ENCODE measurements around the gene CLEC20A.

The CLEC20A gene

DNA sequence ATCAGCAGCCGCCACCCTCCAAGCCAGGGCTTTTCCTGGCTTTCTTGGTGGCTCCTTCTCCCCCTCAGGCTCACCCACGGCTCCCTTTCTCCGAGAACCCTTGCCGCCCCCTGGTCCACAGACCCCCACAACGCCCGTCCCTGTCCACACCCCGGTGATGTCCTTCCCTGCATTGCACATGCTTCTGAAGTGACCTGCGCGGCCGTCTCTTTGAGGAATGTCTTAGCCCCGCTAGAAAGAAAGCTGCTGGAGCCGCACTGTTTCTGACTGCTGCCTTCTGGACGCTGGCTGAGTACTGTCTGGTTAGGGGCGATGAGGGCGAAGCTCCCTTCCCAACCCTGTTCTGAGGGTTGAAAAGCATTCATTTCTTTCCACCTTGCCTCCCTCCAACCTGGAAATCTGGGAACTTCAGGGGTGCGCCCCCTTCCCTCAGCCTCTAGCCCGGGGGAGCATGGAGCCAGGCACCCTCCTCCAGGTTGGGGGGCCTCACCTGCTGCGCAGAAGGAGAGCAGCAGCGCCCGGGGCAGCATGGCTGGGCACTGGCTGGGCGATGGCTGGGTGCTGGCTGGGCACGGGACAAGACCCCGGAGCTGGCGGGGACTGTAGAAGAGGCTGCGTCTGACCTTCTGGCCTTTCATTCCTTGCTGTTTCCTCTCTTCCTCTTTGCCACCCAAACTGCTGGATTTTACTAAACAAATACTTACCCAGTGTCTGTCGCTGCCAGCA is at the start of gene CLEC20A:
CLEC20A (minus strand) TSS at position 555 of the 726 bp plus-strand sequence; CDS start at position 530, 25 bp downstream.
- no peak for DNase-seq

DNA sequence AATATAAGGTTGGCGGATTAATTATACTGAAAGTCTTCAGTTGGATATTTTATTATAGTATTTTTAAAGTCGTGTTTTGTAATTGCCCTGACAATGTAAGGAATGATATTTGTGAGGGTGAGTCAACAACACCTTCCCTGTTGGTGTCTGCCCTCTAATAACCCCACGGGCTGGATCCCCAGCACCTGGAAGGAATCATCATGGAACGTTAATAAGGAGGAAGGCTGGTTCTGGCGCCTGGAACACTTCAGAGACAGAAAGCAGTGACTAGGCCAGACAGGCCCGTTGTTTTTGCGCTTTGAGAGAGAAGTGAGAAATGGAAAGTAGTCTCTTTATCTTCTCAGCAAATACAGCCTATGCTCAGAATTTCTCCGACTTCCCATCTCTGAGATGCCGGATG is 47.8 kb upstream of the CLEC20A start:
- DNase-seq: no peak

DNA sequence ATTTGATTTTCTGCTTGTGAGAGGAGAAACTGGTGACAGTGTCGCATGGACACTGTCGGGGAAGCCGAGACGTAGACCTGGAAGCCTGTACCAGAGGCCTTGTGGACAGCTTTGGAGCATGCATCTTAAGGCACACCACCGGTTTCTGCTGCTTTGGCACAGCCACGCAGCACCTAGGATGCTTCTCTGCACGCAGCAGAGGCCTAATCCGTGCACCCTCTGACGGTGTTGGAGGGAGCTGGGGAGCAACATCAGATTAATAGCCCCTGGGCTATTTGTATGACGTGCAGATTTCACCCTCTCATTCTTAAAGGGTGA is 46.5 kb upstream of the CLEC20A start:
- peak in 1 of 2 donors; percentile 28 for DNase-seq

DNA sequence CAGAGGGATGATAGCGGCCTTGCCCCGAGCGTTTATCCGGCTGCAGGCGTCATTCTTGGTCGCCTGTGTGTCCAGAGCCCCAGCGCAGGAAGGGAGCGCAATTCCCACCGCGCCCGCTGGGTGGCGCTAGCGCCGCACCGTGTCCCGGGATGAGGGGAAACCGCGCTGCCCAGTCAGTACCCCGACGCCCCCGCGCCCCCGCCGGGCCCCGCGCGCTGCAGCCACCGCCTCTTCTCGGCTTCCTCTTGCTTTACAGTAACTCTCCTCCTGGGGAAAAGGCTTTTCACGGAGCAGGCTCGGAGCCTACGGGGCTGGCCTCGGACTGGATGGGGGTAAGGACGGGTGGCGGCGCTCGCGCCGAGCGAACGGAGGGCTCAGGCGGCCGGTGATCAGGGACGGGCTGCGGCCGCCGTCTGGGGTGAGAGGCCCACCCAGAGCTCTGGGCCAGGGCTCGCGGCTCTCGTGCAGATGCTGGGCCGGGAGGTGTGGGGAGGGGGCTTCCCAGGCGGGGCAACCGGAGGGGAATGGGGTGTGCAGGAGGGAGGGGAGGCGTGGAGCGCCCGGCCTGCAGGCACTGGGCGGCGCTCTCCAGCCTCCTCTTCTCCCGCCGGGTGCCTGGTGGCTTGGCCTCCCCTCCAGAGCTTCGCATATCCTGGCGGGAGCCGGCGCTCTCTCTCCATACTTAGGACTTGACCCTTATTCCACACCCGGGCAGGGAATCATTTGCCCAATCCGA is 46.0 kb upstream of the CLEC20A start:
- DNase-seq: peak; percentile 86 to 88

DNA sequence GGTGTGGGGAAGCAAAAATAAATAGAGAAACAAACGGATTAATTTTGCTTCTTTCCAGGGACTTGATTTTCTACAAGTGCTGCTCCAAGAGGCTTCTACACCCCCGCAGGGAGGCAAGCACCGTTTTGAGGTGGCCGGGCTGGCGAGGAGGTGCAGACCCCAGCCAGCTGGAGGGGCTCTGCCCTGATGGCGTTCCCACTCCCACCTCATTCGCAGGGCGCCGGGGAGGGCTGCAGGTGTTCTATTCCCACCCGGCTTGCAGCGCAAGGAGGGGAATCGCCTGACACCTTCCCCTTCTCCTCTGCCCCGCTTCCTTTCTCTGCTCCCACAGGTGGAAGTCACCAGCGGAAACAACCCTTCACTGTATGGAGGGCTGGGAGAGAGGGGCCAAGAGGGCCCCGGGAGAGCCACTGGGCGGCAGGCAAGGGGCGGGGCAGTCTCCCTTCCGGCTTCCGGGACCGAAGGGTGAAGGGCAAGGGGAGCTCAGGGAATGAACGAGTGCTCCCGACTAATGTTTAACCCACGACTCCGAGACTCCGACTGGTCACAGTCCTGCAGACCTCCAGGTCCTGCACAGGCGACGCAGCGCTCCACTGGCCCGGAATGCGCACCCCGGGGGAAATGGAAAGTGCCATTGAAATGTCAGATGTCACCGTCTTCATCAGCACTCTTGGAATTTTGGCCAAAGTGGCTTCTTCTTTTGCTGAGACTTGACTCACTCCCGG is 45.2 kb upstream of the CLEC20A start:
- no peak for DNase-seq

DNA sequence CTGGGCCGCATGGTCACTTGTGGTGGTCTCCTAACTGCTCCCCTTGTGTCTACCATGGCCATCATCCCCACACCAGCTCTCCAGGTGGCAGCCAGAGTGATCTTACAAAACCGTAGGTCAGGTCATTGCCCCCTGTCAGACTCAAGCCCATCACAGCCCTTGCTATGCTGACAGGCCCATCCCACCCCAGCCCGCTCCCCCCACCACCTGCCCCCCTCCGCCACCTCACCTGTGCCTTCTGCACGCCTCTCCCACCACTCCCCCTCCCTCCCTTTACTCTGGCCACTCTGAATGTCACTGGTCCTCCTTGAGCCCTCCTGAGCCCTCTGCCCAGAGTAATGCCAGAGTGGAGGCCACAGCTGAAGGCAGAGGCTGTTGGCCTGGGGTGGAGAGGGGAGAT is 44.6 kb upstream of the CLEC20A start:
- DNase-seq: no peak

DNA sequence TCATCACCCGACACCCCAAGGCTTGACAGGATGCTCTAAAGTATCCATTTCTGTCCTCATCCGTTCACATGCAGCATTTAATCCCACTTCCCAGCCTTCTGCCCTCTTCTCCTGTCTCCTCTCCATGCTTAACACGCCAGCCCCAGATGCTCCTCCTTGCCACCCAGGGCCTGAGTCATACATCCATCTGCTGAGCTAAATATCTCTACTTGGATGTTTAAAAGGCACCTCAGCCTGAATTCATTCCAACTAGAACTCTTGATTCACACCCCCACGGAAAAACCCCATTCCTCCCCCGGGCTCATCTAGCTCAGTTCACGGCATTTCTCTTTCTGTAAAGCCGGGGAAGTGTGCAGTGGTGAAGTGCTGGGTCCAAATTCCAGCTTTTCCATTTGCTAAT is 43.9 kb upstream of the CLEC20A start:
- no peak for DNase-seq

DNA sequence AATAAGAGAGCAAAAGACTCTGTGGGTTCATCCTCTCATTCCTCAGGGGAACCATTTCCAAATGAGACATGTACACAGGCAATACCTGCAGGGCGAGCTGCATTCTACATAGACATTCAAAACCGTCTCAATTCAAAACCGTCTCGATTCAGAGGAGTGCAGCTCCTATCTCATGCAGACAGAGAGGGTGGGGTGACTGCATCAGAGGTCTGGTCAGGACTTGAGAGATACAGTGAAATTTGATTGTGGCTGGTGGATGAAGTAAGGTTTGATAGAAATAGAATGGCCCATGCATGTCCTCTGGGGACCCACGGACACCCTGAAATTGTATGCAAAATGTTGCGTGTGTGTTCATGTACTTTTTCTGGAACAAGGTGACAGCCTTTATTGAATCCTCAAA is 43.4 kb upstream of the CLEC20A start:
- DNase-seq: no peak

DNA sequence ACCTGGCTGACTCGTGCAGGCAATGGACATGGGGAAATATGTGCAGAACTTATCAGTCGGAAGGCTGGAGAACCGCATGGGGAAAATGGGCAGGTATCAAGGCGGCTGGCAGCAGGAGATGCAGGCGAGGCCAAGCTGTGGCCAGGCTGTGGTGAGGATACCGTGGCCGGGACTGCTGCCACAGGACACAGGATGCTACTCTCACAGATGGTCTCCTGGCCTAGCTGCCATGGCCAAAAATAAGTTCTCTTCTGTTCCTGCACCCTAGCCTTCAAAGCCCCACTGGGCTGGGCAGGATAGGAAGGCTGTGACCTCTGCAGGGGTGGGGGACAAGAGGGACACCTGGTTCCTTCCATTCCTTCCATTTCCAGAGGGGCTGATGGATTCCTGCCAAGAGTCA is 42.5 kb upstream of the CLEC20A start:
- DNase-seq: no peak

DNA sequence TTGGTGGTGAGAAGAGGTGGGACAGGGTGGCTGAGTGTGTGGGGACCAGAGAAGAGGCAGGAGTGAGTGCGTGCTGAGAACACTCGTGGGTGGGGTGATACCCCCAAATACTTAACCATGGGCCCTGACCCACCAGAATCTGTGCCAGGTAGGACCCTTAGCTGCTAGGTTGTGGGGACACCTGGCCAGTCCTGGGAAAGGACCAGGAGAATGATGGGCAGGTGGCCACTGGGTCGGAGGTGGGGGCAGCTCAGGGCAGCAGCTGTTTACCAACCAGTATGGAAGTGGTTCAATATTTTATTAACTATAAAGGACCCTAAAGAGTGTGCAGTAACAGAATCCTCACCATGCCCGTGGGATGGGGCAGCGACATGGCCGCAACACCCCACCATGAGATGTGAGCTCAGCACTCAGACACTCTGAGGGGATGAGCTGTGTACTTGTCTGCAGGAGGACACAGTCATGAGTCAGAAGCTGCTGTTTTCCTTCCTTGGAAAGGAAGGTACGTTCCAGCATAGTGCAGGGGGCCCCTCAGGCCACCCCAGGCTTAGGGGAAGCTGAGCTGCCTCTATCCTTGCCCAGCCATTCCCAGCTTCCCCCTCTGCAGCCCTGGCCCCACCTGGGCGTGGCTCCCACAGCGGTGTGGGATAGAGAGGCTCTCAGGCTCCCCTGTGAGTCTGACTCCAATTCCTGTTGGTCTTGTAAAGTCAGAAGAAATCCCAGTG is 41.6 kb upstream of the CLEC20A start:
- DNase-seq: no peak

DNA sequence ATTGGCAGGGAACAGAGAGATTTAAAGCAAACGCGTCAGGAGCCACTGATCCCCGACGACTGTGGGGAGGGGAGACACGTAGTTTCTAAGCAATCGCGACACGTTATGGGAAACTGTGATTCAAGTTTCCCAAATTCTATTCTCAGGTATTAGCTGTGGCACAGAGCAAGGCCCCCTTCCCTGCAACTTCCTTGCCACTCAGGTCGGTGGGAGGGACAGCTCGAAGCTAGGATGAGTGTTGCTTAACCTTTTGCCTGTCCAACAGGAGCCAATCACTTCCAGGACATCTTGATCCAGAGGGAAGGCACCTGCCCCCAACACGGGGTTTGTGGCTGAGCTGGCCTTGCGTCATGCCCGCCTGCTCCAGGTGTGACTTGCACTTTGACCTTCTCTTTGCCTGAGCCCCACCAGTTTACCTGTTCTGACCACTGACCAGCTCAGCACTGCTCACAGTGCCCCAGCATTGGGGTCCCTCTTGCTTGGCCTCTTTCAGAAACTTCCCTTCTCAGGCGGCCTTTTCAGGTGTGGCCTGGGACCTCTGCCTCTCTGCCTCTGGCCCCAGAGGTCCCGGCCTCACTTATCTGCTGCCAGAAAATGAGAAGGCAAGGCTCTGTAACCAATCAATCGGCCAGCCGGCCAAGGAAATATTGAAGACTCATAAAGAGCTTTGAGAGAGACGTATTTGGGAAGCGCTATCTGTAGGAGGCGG is 40.8 kb upstream of the CLEC20A start:
- no peak for DNase-seq

DNA sequence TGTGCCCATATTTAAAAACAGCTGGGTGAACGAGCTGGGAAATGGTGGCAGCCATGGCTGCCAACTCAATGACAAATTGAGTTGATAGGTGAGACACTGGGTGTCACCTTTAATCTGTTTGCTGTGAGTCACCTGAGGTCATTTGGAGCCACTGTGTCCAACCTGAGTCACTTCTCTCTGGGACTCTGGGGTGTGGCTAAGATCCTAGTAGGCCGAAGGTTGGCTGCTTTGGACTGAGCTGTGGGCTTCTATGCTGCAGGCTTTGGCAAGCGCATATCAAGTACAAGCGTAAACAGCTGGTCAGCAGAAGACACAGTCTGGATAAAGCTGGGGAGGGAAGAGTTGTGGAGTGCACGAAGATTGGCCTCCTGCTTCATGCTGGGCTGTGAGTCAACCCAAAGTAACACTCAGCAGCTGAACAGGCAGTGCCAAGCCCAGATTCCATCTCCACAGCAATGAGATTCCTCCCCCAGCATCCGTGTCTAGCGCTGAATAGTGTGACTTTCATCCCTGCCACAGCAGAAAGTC is 40.1 kb upstream of the CLEC20A start:
- no peak for DNase-seq

DNA sequence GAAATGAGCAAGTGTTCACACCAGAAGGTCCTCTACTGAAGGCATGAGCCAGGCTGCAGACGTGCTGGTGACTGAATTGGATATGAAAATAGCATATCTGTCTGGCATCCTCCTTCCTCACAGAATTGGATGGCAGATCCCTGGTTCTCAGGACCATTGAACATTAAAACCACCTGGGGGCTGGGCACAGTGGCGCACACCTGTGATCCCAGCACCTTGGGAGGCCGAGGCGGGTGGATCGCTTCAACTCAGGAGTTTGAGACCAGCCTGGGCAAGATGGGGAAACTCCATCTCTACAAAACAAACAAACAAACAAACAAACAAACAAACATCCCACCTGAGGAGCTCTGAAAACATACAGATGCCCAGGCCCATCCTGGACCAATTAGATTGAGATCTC is 39.6 kb upstream of the CLEC20A start:
- no peak for DNase-seq

DNA sequence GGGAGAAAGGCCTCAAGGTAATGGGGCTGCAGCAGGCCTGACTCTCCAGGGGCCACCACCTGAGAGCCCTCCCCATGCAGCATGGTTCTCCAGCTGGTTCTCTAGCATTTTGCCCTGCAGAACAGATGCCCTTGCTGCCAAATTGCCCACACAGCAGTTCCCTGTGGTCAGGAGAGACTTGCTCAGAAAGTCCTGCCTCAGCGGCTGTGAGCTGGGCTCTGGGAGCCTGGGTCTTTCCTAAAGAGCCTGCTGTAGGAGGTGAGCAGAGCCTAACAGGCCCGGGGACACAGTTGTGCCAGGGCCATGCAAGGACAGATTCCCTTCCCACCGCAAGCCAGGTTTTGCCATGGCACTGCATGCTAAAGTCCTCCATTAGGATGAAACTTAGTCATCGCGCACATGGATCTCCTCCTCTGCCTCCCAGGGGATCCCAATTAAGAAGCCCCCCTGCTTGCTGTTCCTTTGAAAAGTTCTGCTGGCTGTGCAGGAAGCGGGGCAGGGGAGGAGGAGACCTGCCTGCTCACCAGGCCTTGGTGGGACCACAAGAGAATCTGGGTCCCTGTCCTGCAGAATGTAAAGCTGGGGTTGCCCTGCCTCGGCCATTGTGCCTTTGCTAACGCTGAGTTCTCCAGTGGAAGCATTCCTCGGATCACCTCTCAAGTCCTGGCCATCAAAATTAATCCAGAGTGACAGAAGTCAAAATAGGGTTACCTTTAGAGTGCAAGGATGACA is 37.5 kb upstream of the CLEC20A start:
- no peak for DNase-seq

DNA sequence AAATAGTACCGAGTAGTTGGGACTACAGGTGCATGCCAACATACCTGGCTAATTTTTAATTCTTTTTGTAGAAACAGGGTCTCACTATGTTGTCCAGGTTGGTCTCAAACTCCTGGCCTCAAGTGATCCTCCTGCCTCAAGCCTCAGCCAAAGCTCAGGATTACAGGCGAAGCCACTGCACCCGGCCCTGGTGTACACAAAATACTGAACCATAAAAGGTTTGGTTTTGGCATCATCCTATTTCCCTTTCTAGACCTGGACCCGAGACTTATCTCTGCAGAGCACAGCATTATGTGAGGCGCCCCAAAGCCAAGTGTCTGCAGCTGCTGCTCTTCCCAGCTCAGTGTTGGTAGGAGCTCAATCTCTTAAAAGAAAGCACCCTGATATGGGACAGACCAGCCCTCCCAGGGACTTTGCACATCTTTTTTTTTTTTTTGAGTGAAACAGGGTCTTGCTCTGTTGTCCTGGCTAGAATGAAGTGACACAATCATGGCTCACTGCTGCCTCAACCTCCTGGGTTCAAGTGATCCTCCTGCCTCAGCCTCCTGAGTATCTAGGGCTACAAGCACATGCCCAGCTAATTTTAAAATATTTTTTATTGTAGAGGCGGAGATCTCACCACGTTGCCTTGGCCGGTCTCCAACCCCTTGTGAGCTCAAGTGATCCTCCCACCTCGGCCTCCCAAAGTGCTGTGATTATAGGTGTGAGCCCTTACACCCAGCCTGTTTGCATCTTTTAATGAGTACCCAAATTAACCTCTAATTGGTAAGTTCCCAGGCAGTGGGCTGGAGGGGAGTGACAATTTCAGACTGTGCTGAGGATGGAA is 36.6 kb upstream of the CLEC20A start:
- no peak for DNase-seq

DNA sequence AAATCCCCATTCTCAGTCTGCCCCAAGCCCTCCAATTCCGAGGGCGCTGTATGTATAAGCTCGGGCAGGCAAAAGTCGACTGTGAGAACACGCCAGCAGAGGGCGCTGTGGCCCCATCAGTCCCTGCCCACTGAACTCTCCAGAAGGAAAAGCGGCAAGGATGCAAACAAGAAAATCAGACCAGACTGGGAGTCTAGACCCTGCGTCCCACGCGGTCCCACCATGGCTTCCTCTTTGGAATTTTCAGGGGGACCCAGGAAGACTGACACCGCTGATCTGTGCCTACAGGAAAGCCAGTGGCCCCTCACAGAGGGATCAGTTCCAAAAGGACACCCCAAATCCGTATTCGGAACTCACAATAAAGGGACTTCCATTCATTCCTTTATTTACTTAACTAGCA is 35.6 kb upstream of the CLEC20A start:
- DNase-seq: peak; percentile 69 to 74

DNA sequence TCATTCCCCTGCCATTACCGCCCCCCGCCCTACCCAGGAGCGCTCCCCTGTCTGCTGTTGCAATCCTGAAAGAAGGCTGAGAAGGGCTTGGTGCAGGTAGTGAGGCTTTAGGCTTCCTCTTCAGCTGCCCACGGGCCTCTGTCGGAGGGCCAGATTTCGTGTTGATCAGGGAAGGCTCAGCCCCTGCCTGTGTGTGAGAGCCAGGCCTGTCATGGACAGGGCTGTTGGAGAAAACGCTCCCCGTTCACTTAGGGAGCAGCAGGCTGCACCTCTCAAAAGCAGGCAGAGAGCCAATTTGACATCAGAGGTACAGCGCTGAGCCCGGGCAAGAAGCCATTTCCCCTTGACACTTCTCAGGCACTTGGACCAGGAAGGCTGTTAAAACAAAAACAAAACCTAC is 35.1 kb upstream of the CLEC20A start:
- DNase-seq: no peak

DNA sequence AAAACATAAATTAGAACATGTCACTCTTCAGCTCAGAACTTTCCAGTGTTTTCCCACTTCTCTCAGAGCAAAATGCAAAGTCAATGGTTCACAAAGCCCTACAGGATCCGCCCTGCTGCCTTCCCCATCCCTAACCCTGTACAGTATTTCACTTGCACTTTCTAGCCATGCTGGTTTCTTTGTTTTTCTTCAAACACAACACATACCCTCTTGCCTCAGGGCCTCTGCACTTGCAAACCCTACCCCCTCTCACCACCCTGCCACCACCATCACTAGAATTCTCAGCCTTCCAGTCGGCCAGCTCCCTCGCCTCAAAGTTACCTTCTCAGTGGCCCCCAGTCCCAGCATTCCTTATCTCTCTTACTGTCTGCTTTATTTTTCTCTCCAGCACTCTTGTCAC is 33.7 kb upstream of the CLEC20A start:
- DNase-seq: no peak

DNA sequence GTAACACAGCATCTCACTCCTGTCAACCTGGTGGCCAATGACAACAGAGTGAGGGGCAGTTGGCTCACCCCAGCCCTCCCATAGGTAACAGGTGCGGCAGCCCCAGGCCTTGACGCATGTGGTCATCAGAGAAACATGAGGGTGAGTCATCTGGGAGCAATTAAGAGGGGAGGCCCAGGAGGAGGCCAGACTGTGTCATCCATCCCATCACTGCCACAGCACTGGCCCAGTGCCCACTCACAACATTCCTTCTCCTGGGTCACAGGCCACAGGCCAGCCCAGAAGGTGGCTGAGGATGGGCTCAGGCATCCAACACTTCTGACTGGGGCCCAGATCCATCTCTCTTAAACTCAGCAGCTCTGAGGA is 33.3 kb upstream of the CLEC20A start:
- no peak for DNase-seq

DNA sequence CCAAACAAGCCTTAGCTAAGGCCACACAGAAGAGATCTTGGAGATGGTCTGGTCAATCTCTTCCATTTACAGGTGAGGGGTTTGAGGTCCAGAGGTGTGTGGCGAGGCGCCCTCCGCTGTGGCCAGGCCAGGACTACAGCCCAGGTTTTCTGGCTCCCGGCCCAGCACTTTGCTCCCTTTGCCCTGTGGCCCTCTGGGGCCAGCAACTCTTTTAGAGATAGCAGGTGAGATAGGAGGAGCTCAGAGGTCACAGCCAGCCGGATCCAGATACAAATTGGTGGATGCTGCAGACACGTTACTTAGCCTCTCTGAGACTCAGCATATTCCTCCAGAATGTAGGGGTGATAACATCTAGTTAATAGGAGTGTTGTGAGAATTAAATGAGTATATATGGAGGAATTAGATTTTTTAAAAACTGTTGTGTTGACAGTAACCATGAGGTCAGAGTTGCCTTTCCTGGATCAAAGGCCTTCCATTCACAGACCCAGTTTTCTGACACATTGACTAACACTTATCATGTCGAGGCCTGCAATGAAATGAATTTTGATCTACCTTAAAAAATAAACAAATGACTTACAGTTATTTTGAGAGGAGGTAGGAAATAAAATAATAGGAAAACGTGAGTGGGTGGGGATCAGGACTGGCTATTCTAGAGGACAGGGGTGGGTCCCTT is 32.7 kb upstream of the CLEC20A start:
- no peak for DNase-seq

Measured in CD4-positive, alpha-beta T cell treated with Interleukin-4 for 1 hour (primary cell).